Brain microvascular endothelial cell (primary cell): Measurements from ENCODE around the gene SELENOH.
A peak's percentile ranks its signal among the peaks of the same experiment; 100 is the strongest.
"Not testable (repeated sequence)": the region's sequence is repeated elsewhere in the genome, so short reads cannot be mapped to it uniquely, and the experiment has no call there.

Experiments used
- DNase-seq: peaks from one replicate; pipeline ENCODE4 v3.0.0-alpha.2; 2020
- H3K27ac ChIP-seq: fragments of 250-450 bp; sonication (Bioruptor Pico); 2 replicates; pipeline ENCODE4 v1.5.1; 2020; ENCODE audit warnings: mild to moderate bottlenecking, moderate library complexity
- H3K27me3 ChIP-seq: fragments of 250-450 bp; sonication (Bioruptor Pico); replicated peaks from 2 replicates; pipeline ENCODE4 v1.5.1; 2020; ENCODE audit warnings: mild to moderate bottlenecking
- H3K36me3 ChIP-seq: fragments of 250-450 bp; sonication (Bioruptor Pico); replicated peaks from 2 replicates; pipeline ENCODE4 v1.5.1; 2020; ENCODE audit warnings: mild to moderate bottlenecking
- H3K4me3 ChIP-seq: 2 replicates; pipeline ENCODE4 v1.5.1; 2011; ENCODE audit warnings: low read depth, mild to moderate bottlenecking, control low read depth, low read length, moderate library complexity
- CTCF ChIP-seq: IDR thresholded peaks from 2 replicates; pipeline ENCODE4 v1.5.1; 2011; ENCODE audit warnings: low read depth, mild to moderate bottlenecking, moderate library complexity, low read length, control low read depth, inconsistent platforms; ENCODE audit errors: missing control alignments
- in situ Hi-C: cut with HindIII; loops from 2 replicates; pipeline ENCODE4 v1.10.0; 2017; ENCODE audit warnings: low sequenced_read_pairs, low pct_ligation_motif_present

The SELENOH gene

GRCh38 chr11:57713835-57714234 is 27.5 kb upstream of the SELENOH start:
- Histone ChIP-seq H3K27ac (no peak overlapping the region), H3K4me3 (peak overlapping the region; percentile 100), H3K27me3 (no peaks in the 10 kb centered on the region), H3K36me3 (no peaks in the 10 kb centered on the region)
- in situ Hi-C loops = no loop called here
- no peak for TF ChIP-seq CTCF
- no peak for DNase-seq

GRCh38 chr11:57716726-57717125 is 24.6 kb upstream of the SELENOH start:
- DNase-seq, H3K27me3 ChIP-seq, H3K4me3 ChIP-seq, H3K36me3 ChIP-seq, in situ Hi-C loops, H3K27ac ChIP-seq: not testable (repeated sequence)

DNA sequence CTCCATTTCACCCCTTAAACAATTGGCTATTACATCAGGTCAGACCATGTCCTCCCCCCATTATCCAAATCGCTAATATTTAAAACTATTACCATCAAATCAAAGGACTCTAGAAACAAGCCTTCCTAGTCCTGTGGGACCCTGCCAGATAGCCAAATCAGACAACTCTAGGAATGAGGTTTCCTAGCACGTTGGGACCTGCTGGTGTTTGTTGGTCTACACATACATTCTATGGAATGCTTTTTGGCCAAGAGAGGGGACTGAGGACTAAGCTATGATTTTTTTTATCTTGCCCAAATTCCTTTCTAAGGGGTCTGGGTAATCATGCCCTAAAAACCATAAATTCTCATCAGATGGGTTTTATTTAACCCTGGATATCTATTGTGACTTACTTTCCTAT is 14.1 kb upstream of the SELENOH start:
- in situ Hi-C loops = no loop called here
- DNase-seq = no peak
- TF ChIP-seq CTCF = no peak
- no peak overlapping the region for H3K4me3 ChIP-seq
- no peaks in the 10 kb centered on the region for H3K27me3 ChIP-seq
- H3K36me3 ChIP-seq = no peaks in the 10 kb centered on the region
- no peak overlapping the region for H3K27ac ChIP-seq

DNA sequence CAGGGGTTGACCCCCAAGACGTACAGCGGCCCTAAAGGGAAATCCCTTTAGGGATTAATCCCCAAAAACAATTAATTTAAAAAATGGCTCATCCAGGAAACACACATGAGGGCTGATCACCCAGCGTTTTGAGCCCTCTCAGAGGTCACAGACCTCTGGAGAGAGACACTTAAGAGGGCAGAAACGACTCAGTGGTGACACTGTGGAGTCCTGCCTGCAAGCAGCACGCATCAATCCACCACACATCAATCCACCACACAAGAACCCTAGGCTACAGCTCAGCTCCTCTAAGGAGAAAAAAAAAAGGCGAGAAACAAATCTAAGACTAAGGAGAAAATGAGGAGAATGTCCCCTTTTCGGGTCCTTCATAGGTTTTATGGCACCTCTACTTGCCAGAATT is 12.5 kb upstream of the SELENOH start:
- no peak overlapping the region for H3K4me3 ChIP-seq
- H3K27me3 ChIP-seq = no peaks in the 10 kb centered on the region
- DNase-seq = no peak
- H3K27ac ChIP-seq = no peak overlapping the region
- in situ Hi-C loops = no loop called here
- H3K36me3 ChIP-seq = no peaks in the 10 kb centered on the region
- no peak for TF ChIP-seq CTCF

DNA sequence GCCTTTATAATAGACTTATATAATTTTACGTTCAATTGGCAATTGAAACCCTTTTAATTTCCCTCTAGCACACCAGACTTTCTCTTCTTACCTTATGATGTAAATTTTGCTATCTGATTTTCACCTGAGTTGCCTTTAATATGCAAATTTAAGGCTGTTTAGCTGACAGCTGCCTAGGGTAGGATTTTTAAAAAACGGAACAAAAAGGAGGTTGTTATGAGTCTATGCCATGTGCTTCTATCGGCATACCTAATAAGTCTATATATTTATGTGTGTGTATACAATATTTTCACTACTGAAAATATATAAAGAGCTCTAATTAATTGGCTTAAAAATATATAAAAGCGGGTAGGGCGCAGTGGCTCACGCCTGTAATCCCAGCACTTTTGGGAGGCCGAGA is 11.8 kb upstream of the SELENOH start:
- in situ Hi-C loops = no loop called here
- no peak for DNase-seq
- TF ChIP-seq CTCF = no peak
- H3K27ac ChIP-seq = no peak overlapping the region
- H3K27me3 ChIP-seq = no peaks in the 10 kb centered on the region
- H3K4me3 ChIP-seq = no peak overlapping the region
- H3K36me3 ChIP-seq = no peaks in the 10 kb centered on the region

- Histone ChIP-seq H3K36me3 (peaks cover 2% of the 10 kb centered on the region), H3K27me3 (no peaks in the 10 kb centered on the region), H3K27ac (no peak overlapping the region), H3K4me3 (no peak overlapping the region)
- in situ Hi-C loops = no loop called here
- TF ChIP-seq CTCF = no peak
- DNase-seq = no peak
Observed at GRCh38 chr11:57732661-57733060, 8.6 kb upstream of the SELENOH start.
